OCI-LY3 (cell line): ENCODE measurements around the gene CACNA1B.

Source experiments
- EZH2phosphoT487 ChIP-seq: fragments of 200-600 bp; shearing (Covaris generic); IDR thresholded peaks from 2 replicates; pipeline ENCODE4 v1.6.1; 2018; ENCODE audit warnings: antibody characterized with exemption, mixed run types, low read depth
- TF ChIP-seq, protein P1 (sequence below): fragments of 200-600, 300-600 bp; sonication (generic); IDR thresholded peaks from 2 replicates; pipeline ENCODE4 v1.5.1; 2014; ENCODE audit warnings: antibody characterized with exemption, low read length, low read depth

DNA sequence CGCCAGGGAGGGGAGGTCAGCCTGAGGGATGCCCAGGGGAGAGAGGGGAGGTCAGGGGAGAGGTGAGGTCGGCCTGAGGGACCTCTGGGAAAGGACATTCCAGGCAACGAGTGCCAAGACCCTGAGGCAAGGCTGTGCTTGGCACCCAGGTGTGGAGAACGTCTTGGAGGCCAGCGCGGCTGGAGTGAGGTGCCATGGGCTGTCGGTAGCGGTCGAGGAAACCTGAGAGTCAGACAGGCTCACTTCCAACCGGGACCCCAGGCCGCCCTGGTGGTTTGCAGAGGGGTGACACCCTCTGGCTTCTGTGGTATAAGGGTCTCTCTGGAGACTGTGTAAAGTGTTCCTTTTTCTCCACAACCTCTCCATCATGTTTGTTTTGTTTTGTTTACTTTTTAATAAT, 82.9 kb downstream of the CACNA1B start:
- TF ChIP-seq EZH2phosphoT487, result no peak
- TF ChIP-seq, protein P1, sequence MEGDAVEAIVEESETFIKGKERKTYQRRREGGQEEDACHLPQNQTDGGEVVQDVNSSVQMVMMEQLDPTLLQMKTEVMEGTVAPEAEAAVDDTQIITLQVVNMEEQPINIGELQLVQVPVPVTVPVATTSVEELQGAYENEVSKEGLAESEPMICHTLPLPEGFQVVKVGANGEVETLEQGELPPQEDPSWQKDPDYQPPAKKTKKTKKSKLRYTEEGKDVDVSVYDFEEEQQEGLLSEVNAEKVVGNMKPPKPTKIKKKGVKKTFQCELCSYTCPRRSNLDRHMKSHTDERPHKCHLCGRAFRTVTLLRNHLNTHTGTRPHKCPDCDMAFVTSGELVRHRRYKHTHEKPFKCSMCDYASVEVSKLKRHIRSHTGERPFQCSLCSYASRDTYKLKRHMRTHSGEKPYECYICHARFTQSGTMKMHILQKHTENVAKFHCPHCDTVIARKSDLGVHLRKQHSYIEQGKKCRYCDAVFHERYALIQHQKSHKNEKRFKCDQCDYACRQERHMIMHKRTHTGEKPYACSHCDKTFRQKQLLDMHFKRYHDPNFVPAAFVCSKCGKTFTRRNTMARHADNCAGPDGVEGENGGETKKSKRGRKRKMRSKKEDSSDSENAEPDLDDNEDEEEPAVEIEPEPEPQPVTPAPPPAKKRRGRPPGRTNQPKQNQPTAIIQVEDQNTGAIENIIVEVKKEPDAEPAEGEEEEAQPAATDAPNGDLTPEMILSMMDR, result no peak
